RWPE2 (cell line): ENCODE data around the gene TSPYL6.
"Not testable (repeated sequence)": the region's sequence is repeated elsewhere in the genome, so short reads cannot be mapped to it uniquely, and the experiment has no call there.

Experiments used
- ATAC-seq: fragments of 200-7000 bp; cut with Tn5 transposase; 3 replicates; pipeline ENCODE4 v1.9.1; 2021; ENCODE audit warnings: low read depth
- DNase-seq: peaks from one replicate; pipeline ENCODE4 v3.0.0-alpha.2; 2020; ENCODE audit warnings: low spot score
- H3K27ac ChIP-seq: fragments of 450-650 bp; 2 replicates; pipeline ENCODE4 v1.5.1; 2017; ENCODE audit warnings: mild to moderate bottlenecking; ENCODE audit not compliant: poor library complexity, severe bottlenecking
- H3K27me3 ChIP-seq: fragments of 250-450 bp; sonication (Bioruptor Pico); 2 replicates; pipeline ENCODE4 v1.5.1; 2021; ENCODE audit warnings: mild to moderate bottlenecking, moderate library complexity; ENCODE audit not compliant: insufficient read depth, poor library complexity, severe bottlenecking
- H3K36me3 ChIP-seq: fragments of 250-450 bp; sonication (Bioruptor Pico); 2 replicates; pipeline ENCODE4 v1.5.1; 2020; ENCODE audit warnings: low read depth, mild to moderate bottlenecking, moderate library complexity
- H3K4me1 ChIP-seq: fragments of 250-450 bp; sonication (Bioruptor Pico); 2 replicates; pipeline ENCODE4 v1.5.1; 2021; ENCODE audit warnings: mild to moderate bottlenecking, moderate library complexity; ENCODE audit not compliant: insufficient read depth, poor library complexity, severe bottlenecking
- H3K4me3 ChIP-seq: fragments of 250-450 bp; sonication (Bioruptor Pico); 2 replicates; pipeline ENCODE4 v1.5.1; 2021; ENCODE audit warnings: mild to moderate bottlenecking, moderate library complexity; ENCODE audit not compliant: severe bottlenecking
- H3K9me3 ChIP-seq: fragments of 250-450 bp; sonication (Bioruptor Pico); 2 replicates; pipeline ENCODE4 v1.5.1; 2021; ENCODE audit warnings: mild to moderate bottlenecking, moderate library complexity; ENCODE audit not compliant: severe bottlenecking
- CTCF ChIP-seq: fragments of 450-650 bp; IDR thresholded peaks from one replicate; pipeline ENCODE4 v1.5.1; 2017; ENCODE audit warnings: mild to moderate bottlenecking, moderate library complexity; ENCODE audit not compliant: poor library complexity, severe bottlenecking

TSPYL6 gene

GRCh38 chr2:54271189-54271588 lies 15.2 kb upstream of the TSPYL6 start:
- Histone ChIP-seq H3K4me1 (peaks cover 4% of the 10 kb centered on the region), H3K4me3 (no peak overlapping the region), H3K27ac (no peak overlapping the region), H3K27me3 (no peaks in the 10 kb centered on the region), H3K9me3 (no peaks in the 10 kb centered on the region), H3K36me3 (no peaks in the 10 kb centered on the region)
- DNase-seq (no peak), ATAC-seq (no peak)
- TF ChIP-seq CTCF, result no peak

- Histone ChIP-seq H3K27ac (no peak overlapping the region), H3K4me1 (no peaks in the 10 kb centered on the region), H3K36me3 (no peaks in the 10 kb centered on the region), H3K4me3 (no peak overlapping the region), H3K27me3 (peaks cover 3% of the 10 kb centered on the region), H3K9me3 (no peaks in the 10 kb centered on the region)
- DNase-seq, result no peak
- no peak for ATAC-seq
- TF ChIP-seq CTCF, result no peak
These were observed 11.5 kb upstream of the TSPYL6 start for GRCh38 chr2:54267577-54267976.

- H3K36me3 ChIP-seq, H3K27ac ChIP-seq, ATAC-seq: not testable (repeated sequence)
These were observed 9.1 kb upstream of the TSPYL6 start for GRCh38 chr2:54265081-54265480.

GRCh38 chr2:54262015-54262765 lies 6.2 kb upstream of the TSPYL6 start:
- DNase-seq, result no peak
- Histone ChIP-seq H3K27me3 (peaks cover 3% of the 10 kb centered on the region), H3K4me1 (no peaks in the 10 kb centered on the region), H3K9me3 (no peaks in the 10 kb centered on the region), H3K4me3 (no peak overlapping the region), H3K36me3 (no peaks in the 10 kb centered on the region), H3K27ac (no peak overlapping the region)
- ATAC-seq, result no peak
- TF ChIP-seq CTCF, result no peak

More at GRCh38 chr2:54265081-54265480, 9.1 kb upstream of the TSPYL6 start:
- not testable (repeated sequence) for H3K4me3 ChIP-seq, H3K4me1 ChIP-seq, H3K9me3 ChIP-seq, H3K27me3 ChIP-seq, DNase-seq

GRCh38 chr2:54261537-54261936 lies 5.5 kb upstream of the TSPYL6 start:
- TF ChIP-seq CTCF, result no peak
- Histone ChIP-seq H3K4me1 (no peaks in the 10 kb centered on the region), H3K9me3 (no peaks in the 10 kb centered on the region), H3K27ac (no peak overlapping the region), H3K36me3 (no peaks in the 10 kb centered on the region), H3K4me3 (no peak overlapping the region), H3K27me3 (peaks cover 3% of the 10 kb centered on the region)
- no peak for DNase-seq
- no peak for ATAC-seq
